WTC11 (cell line): ENCODE results near the gene ZNF521. TPM values are rescaled to one million over a fixed set of nuclear protein-coding genes. Genes with fewer than 3 reads are reported as not detected.

Source experiments
- ATAC-seq: fragments of 200-7000 bp; cut with Tn5 transposase; 2 replicates; pipeline ENCODE4 v1.10.0; 2021; ENCODE audit warnings: mild to moderate bottlenecking, moderate library complexity
- CTCF ChIA-PET: fragments of 300-600 bp; sonication (Branson Sonifier 250); formaldehyde crosslinking; loops from one replicate; lab custom pipeline; 2021; ENCODE audit warnings: antibody characterized with exemption; lab: Charles Lee
- POLR2A ChIA-PET: fragments of 350-600 bp; sonication (Branson Sonifier 250); formaldehyde crosslinking; loops from one replicate; lab custom pipeline; 2021; ENCODE audit warnings: antibody characterized with exemption; lab: Charles Lee
- DNase-seq: peaks from one replicate; pipeline ENCODE4 v3.0.0; 2021; ENCODE audit warnings: low spot score
- H3K27ac Mint-ChIP-seq: 2 replicates; pipeline ENCODE4 v1.8.0; 2021; ENCODE audit warnings: mixed read lengths
- H3K27me3 Mint-ChIP-seq: 2 replicates; pipeline ENCODE4 v1.8.0; 2021; ENCODE audit warnings: low read depth, mild to moderate bottlenecking, moderate library complexity, mixed read lengths
- H3K36me3 Mint-ChIP-seq: 2 replicates; pipeline ENCODE4 v1.8.0; 2021; ENCODE audit warnings: mixed read lengths
- H3K4me1 Mint-ChIP-seq: 2 replicates; pipeline ENCODE4 v1.8.0; 2022; ENCODE audit warnings: mixed read lengths
- H3K4me3 Mint-ChIP-seq: 2 replicates; pipeline ENCODE4 v1.8.0; 2021; ENCODE audit warnings: mild to moderate bottlenecking, moderate library complexity, mixed read lengths
- H3K9me3 Mint-ChIP-seq: 2 replicates; pipeline ENCODE4 v1.8.0; 2021; ENCODE audit warnings: mixed read lengths
- ATF2 ChIP-seq: sonication (generic); formaldehyde crosslinking; IDR thresholded peaks from 2 replicates; pipeline ENCODE4 v1.8.1; 2022; ENCODE audit warnings: low read depth, missing genetic modification reagents, borderline replicate concordance
- ATF3 ChIP-seq: sonication (generic); formaldehyde crosslinking; conservative IDR thresholded peaks from 2 replicates; pipeline ENCODE4 v1.8.1; 2022; ENCODE audit warnings: mild to moderate bottlenecking, missing genetic modification reagents
- EMX1 ChIP-seq: fragments of 250-450 bp; sonication (Bioruptor Pico); IDR thresholded peaks from 2 replicates; pipeline ENCODE4 v1.8.0; 2021; ENCODE audit warnings: mild to moderate bottlenecking
- ETV6 ChIP-seq: sonication (generic); formaldehyde crosslinking; IDR thresholded peaks from 2 replicates; pipeline ENCODE4 v1.8.1; 2022; ENCODE audit warnings: mild to moderate bottlenecking, missing genetic modification reagents
- HMGA2 ChIP-seq: fragments of 250-450 bp; sonication (Bioruptor Pico); IDR thresholded peaks from 2 replicates; pipeline ENCODE4 v1.4.0; 2021; ENCODE audit warnings: mild to moderate bottlenecking, moderate library complexity
- IRF1 ChIP-seq: sonication (generic); formaldehyde crosslinking; IDR thresholded peaks from 2 replicates; pipeline ENCODE4 v1.8.0; 2023; ENCODE audit warnings: missing genetic modification reagents
- IRF2 ChIP-seq: sonication (generic); formaldehyde crosslinking; IDR thresholded peaks from 2 replicates; pipeline ENCODE4 v1.8.0; 2022; ENCODE audit warnings: low read depth, missing genetic modification reagents, borderline replicate concordance
- MAX ChIP-seq: sonication (generic); formaldehyde crosslinking; IDR thresholded peaks from 2 replicates; pipeline ENCODE4 v1.8.0; 2022; ENCODE audit warnings: mild to moderate bottlenecking, missing genetic modification reagents
- OVOL2 ChIP-seq: fragments of 250-450 bp; sonication (Bioruptor Pico); IDR thresholded peaks from 2 replicates; pipeline ENCODE4 v1.9.0; 2021; ENCODE audit warnings: mild to moderate bottlenecking, borderline replicate concordance
- SMAD3 ChIP-seq: sonication (generic); formaldehyde crosslinking; IDR thresholded peaks from 2 replicates; pipeline ENCODE4 v1.8.0; 2022; ENCODE audit warnings: missing genetic modification reagents, mild to moderate bottlenecking, borderline replicate concordance
- SP1 ChIP-seq: sonication (generic); formaldehyde crosslinking; conservative IDR thresholded peaks from 2 replicates; pipeline ENCODE4 v1.8.1; 2022; ENCODE audit warnings: missing genetic modification reagents
- USF1 ChIP-seq: sonication (generic); formaldehyde crosslinking; IDR thresholded peaks from 2 replicates; pipeline ENCODE4 v1.8.0; 2022; ENCODE audit warnings: mild to moderate bottlenecking, missing genetic modification reagents
- ZNF281 ChIP-seq: sonication (generic); formaldehyde crosslinking; IDR thresholded peaks from 2 replicates; pipeline ENCODE4 v1.8.0; 2023; ENCODE audit warnings: mild to moderate bottlenecking, missing genetic modification reagents
- ZNF396 ChIP-seq: fragments of 250-450 bp; sonication (Bioruptor Pico); IDR thresholded peaks from 2 replicates; pipeline ENCODE4 v1.8.0; 2021; ENCODE audit warnings: mild to moderate bottlenecking, moderate library complexity, borderline replicate concordance
- total RNA-seq: library from RNA; stranded (reverse); gene quantifications from 3 replicates; pipeline ENCODE4 v1.2.3, GENCODE V29; 2021
- TF ChIP-seq, protein P1 (sequence below): sonication (generic); formaldehyde crosslinking; IDR thresholded peaks from 2 replicates; pipeline ENCODE4 v1.8.0; 2022; ENCODE audit warnings: mild to moderate bottlenecking, missing genetic modification reagents
- TF ChIP-seq, protein P2 (sequence below): sonication (generic); formaldehyde crosslinking; IDR thresholded peaks from 2 replicates; pipeline ENCODE4 v1.8.0; 2022; ENCODE audit warnings: missing genetic modification reagents
- TF ChIP-seq, protein P3 (sequence below): sonication (generic); formaldehyde crosslinking; IDR thresholded peaks from 2 replicates; pipeline ENCODE4 v1.8.1; 2023; ENCODE audit warnings: mild to moderate bottlenecking, missing genetic modification reagents
- TF ChIP-seq, protein P4 (sequence below): sonication (generic); formaldehyde crosslinking; conservative IDR thresholded peaks from 2 replicates; pipeline ENCODE4 v1.8.1; 2023; ENCODE audit warnings: mild to moderate bottlenecking, low read depth, missing genetic modification reagents, moderate library complexity

The ZNF521 gene
- total RNA-seq, 1 experiment from 2014 or later, result 15.3 TPM

DNA sequence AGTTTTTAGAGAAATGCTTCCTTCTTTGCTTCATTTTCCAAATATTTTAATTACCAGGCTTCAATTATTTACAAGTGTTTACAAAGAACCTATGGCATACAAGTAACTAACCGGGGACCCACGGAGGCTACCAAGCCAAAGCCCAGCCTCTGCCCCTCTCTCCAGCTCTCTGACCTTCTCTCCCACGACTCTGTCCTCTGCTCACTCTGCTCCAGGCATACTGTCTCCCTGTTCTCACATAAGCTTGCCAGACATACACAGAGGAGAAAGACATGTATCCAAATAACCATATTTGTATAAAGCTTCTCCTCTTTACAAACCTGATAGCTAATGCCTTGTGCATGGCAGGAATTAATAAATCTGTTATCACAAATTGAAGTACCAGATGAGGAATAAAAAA lies 141.3 kb downstream of the ZNF521 start (continued):
- no peak for TF ChIP-seq IRF2
- no peak for TF ChIP-seq IRF1 (CRISPR knock-in tag)
- no peak for TF ChIP-seq EMX1
- TF ChIP-seq HMGA2 (CRISPR knock-in tag), result no peak
- TF ChIP-seq ATF3 (CRISPR knock-in tag), result no peak
- TF ChIP-seq SP1 (CRISPR knock-in tag), result no peak

- ATAC-seq, result no peak
- H3K27ac Mint-ChIP-seq, result peak overlapping the region; percentile 76
- no peak overlapping the region for H3K4me3 Mint-ChIP-seq
- DNase-seq, result no peak
- POLR2A ChIA-PET, result no interaction called here
- TF ChIP-seq, protein P1, sequence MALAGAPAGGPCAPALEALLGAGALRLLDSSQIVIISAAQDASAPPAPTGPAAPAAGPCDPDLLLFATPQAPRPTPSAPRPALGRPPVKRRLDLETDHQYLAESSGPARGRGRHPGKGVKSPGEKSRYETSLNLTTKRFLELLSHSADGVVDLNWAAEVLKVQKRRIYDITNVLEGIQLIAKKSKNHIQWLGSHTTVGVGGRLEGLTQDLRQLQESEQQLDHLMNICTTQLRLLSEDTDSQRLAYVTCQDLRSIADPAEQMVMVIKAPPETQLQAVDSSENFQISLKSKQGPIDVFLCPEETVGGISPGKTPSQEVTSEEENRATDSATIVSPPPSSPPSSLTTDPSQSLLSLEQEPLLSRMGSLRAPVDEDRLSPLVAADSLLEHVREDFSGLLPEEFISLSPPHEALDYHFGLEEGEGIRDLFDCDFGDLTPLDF, result no peak
- TF ChIP-seq, protein P2, sequence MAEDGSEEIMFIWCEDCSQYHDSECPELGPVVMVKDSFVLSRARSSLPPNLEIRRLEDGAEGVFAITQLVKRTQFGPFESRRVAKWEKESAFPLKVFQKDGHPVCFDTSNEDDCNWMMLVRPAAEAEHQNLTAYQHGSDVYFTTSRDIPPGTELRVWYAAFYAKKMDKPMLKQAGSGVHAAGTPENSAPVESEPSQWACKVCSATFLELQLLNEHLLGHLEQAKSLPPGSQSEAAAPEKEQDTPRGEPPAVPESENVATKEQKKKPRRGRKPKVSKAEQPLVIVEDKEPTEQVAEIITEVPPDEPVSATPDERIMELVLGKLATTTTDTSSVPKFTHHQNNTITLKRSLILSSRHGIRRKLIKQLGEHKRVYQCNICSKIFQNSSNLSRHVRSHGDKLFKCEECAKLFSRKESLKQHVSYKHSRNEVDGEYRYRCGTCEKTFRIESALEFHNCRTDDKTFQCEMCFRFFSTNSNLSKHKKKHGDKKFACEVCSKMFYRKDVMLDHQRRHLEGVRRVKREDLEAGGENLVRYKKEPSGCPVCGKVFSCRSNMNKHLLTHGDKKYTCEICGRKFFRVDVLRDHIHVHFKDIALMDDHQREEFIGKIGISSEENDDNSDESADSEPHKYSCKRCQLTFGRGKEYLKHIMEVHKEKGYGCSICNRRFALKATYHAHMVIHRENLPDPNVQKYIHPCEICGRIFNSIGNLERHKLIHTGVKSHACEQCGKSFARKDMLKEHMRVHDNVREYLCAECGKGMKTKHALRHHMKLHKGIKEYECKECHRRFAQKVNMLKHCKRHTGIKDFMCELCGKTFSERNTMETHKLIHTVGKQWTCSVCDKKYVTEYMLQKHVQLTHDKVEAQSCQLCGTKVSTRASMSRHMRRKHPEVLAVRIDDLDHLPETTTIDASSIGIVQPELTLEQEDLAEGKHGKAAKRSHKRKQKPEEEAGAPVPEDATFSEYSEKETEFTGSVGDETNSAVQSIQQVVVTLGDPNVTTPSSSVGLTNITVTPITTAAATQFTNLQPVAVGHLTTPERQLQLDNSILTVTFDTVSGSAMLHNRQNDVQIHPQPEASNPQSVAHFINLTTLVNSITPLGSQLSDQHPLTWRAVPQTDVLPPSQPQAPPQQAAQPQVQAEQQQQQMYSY (CRISPR knock-in tag), result no peak
- TF ChIP-seq ATF2 (CRISPR knock-in tag) (no peak), ETV6 (CRISPR knock-in tag) (no peak), OVOL2 (CRISPR knock-in tag) (no peak), MAX (CRISPR knock-in tag) (no peak)
- H3K4me1 Mint-ChIP-seq, result peaks cover 21% of the 10 kb centered on the region
- H3K27me3 Mint-ChIP-seq, result no peaks in the 10 kb centered on the region
- CTCF ChIA-PET, result no interaction called here
- H3K9me3 Mint-ChIP-seq, result no peaks in the 10 kb centered on the region
- no peaks in the 10 kb centered on the region for H3K36me3 Mint-ChIP-seq
Observed at GRCh38 chr18:25192065-25192464, 159.9 kb downstream of the ZNF521 start.

DNA sequence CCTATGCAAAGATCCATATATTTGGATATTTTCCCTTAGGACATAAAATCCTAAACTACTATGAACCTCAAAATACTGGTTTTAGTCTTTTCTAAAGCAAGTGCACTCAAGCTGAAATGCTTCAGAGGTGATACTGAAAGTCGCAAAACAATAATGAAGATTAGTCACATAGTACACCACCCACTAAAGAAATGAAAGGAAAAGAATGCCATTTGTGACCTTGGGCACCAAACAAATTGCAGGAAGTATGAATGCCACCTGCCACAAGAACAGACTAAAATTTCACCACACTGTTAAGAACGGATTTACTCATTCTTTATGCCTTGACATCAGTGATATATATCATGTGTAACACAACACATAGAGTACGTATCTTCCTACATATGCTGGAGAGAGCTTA lies 161.5 kb downstream of the ZNF521 start:
- DNase-seq (no peak), ATAC-seq (no peak)
- Mint-ChIP-seq H3K4me1 (peaks cover 21% of the 10 kb centered on the region), H3K27me3 (no peaks in the 10 kb centered on the region), H3K36me3 (no peaks in the 10 kb centered on the region), H3K4me3 (no peak overlapping the region), H3K9me3 (no peaks in the 10 kb centered on the region), H3K27ac (no peak overlapping the region)
- ChIA-PET POLR2A (no interaction called here), CTCF (interaction anchor here (0.6 kb wide), 1 partner anchor 15 kb away, joined by 3 read pairs; no protein-coding TSS in a partner anchor)
- TF ChIP-seq USF1 (CRISPR knock-in tag), result no peak
- TF ChIP-seq, protein P3, sequence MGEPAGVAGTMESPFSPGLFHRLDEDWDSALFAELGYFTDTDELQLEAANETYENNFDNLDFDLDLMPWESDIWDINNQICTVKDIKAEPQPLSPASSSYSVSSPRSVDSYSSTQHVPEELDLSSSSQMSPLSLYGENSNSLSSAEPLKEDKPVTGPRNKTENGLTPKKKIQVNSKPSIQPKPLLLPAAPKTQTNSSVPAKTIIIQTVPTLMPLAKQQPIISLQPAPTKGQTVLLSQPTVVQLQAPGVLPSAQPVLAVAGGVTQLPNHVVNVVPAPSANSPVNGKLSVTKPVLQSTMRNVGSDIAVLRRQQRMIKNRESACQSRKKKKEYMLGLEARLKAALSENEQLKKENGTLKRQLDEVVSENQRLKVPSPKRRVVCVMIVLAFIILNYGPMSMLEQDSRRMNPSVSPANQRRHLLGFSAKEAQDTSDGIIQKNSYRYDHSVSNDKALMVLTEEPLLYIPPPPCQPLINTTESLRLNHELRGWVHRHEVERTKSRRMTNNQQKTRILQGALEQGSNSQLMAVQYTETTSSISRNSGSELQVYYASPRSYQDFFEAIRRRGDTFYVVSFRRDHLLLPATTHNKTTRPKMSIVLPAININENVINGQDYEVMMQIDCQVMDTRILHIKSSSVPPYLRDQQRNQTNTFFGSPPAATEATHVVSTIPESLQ, result no peak
- no peak for TF ChIP-seq ZNF396
- TF ChIP-seq SMAD3, result no peak
- TF ChIP-seq, protein P4, sequence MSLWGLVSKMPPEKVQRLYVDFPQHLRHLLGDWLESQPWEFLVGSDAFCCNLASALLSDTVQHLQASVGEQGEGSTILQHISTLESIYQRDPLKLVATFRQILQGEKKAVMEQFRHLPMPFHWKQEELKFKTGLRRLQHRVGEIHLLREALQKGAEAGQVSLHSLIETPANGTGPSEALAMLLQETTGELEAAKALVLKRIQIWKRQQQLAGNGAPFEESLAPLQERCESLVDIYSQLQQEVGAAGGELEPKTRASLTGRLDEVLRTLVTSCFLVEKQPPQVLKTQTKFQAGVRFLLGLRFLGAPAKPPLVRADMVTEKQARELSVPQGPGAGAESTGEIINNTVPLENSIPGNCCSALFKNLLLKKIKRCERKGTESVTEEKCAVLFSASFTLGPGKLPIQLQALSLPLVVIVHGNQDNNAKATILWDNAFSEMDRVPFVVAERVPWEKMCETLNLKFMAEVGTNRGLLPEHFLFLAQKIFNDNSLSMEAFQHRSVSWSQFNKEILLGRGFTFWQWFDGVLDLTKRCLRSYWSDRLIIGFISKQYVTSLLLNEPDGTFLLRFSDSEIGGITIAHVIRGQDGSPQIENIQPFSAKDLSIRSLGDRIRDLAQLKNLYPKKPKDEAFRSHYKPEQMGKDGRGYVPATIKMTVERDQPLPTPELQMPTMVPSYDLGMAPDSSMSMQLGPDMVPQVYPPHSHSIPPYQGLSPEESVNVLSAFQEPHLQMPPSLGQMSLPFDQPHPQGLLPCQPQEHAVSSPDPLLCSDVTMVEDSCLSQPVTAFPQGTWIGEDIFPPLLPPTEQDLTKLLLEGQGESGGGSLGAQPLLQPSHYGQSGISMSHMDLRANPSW (CRISPR knock-in tag), result no peak
- no peak for TF ChIP-seq ZNF281 (CRISPR knock-in tag)
